ENCODE data around the gene ETS2. TPM values are rescaled to one million over a fixed set of nuclear protein-coding genes. Genes with fewer than 3 reads are reported as not detected.

Gene ETS2
- polyA plus RNA-seq, 1 donor (not counting 4 experiments of a cell fraction or from before 2014, with no cell fraction given), result 58.5 TPM

DNA sequence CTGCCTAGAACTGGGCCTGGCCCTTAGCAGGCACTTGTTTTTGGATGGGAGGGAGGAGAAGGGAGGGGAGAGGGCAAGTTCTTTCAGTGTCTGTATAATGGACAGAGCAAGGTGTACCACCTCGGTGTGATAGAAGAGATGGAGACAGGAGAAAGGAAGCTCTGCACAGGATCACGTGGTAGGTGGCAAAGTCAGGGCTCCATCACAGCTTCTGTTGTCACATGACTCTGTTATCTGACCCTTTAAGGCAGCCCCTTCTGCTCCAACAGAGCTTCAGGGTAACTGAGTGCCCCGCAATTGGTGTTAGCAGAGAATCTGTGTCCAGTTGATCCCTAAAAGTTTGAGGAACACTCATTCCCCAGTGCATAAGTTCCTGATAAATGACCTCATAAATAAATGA is 16.5 kb upstream of the ETS2 start:
- no peak overlapping the region for H3K4me2 ChIP-seq (ENCODE audit: control insufficient read depth, extremely low read depth, insufficient read depth, low read depth, low read length)

GRCh38 chr21:38790059-38790458 is 15.7 kb upstream of the ETS2 start:
- Histone ChIP-seq H3K4me3 (ENCODE audit: control insufficient read depth in 2 of 3, extremely low read depth in 1 of 3, insufficient read depth in 2 of 3, low read depth in 1 of 3, low read length in 3 of 3) (no peak overlapping the region), H3K4me1 (ENCODE audit: control insufficient read depth, extremely low read depth, insufficient read depth, low read length) (peaks cover 20% of the 10 kb centered on the region), H3K9me3 (ENCODE audit: control insufficient read depth, low read depth, low read length) (no peaks in the 10 kb centered on the region), H3K79me2 (ENCODE audit: control insufficient read depth, insufficient read depth, low read length) (no peaks in the 10 kb centered on the region), H2AFZ (ENCODE audit: control insufficient read depth, low read length) (no peak overlapping the region), H3K36me3 (ENCODE audit: control insufficient read depth in 2 of 2, extremely low read depth in 1 of 2, insufficient read depth in 2 of 2, low read length in 2 of 2) (no peaks in the 10 kb centered on the region), H4K20me1 (ENCODE audit: control insufficient read depth, extremely low read depth, insufficient read depth, low read length) (no peaks in the 10 kb centered on the region), H3K4me2 (ENCODE audit: control insufficient read depth, extremely low read depth, insufficient read depth, low read depth, low read length) (no peak overlapping the region), H3K27me3 (ENCODE audit: control insufficient read depth, extremely low read depth, insufficient read depth, low read length) (no peaks in the 10 kb centered on the region), H3K9me1 (ENCODE audit: control insufficient read depth, extremely low read depth, insufficient read depth, low read length) (no peaks in the 10 kb centered on the region), H3K27ac (ENCODE audit: control insufficient read depth, insufficient read depth, low read length) (no peak overlapping the region), H3K9ac (ENCODE audit: control insufficient read depth, extremely low read depth, insufficient read depth, low read length) (no peak overlapping the region)
- DNase-seq (ENCODE audit: low read depth, low spot score), result no peak
- TF ChIP-seq EZH2 (IDR thresholded peaks at IDR 0.05; ENCODE audit: low read length), result no peak
- TF ChIP-seq, protein P1, sequence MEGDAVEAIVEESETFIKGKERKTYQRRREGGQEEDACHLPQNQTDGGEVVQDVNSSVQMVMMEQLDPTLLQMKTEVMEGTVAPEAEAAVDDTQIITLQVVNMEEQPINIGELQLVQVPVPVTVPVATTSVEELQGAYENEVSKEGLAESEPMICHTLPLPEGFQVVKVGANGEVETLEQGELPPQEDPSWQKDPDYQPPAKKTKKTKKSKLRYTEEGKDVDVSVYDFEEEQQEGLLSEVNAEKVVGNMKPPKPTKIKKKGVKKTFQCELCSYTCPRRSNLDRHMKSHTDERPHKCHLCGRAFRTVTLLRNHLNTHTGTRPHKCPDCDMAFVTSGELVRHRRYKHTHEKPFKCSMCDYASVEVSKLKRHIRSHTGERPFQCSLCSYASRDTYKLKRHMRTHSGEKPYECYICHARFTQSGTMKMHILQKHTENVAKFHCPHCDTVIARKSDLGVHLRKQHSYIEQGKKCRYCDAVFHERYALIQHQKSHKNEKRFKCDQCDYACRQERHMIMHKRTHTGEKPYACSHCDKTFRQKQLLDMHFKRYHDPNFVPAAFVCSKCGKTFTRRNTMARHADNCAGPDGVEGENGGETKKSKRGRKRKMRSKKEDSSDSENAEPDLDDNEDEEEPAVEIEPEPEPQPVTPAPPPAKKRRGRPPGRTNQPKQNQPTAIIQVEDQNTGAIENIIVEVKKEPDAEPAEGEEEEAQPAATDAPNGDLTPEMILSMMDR (optimal IDR thresholded peaks at IDR 0.05 in 1 of 3, IDR thresholded peaks at IDR 0.05 in 1 of 3, conservative IDR thresholded peaks at IDR 0.05 in 1 of 3; ENCODE audit: extremely low read depth in 1 of 3, insufficient read depth in 2 of 3, low read length in 3 of 3), result no peak
- no peak for FAIRE-seq
- dilution Hi-C loops (cut with MboI; ENCODE audit: extremely low pct_ligation_motif_present, low sequenced_read_pairs), result no loop called here

More for the DNA sequence above, 16.5 kb upstream of the ETS2 start:
- TF ChIP-seq, protein P1 (optimal IDR thresholded peaks at IDR 0.05 in 1 of 3, IDR thresholded peaks at IDR 0.05 in 1 of 3, conservative IDR thresholded peaks at IDR 0.05 in 1 of 3; ENCODE audit: extremely low read depth in 1 of 3, insufficient read depth in 2 of 3, low read length in 3 of 3), result no peak
- no peak for TF ChIP-seq EZH2 (IDR thresholded peaks at IDR 0.05; ENCODE audit: low read length)
- FAIRE-seq, result no peak
- Histone ChIP-seq H3K27ac (ENCODE audit: control insufficient read depth, insufficient read depth, low read length) (no peak overlapping the region), H4K20me1 (ENCODE audit: control insufficient read depth, extremely low read depth, insufficient read depth, low read length) (no peaks in the 10 kb centered on the region), H3K36me3 (ENCODE audit: control insufficient read depth in 2 of 2, extremely low read depth in 1 of 2, insufficient read depth in 2 of 2, low read length in 2 of 2) (no peaks in the 10 kb centered on the region), H3K9me1 (ENCODE audit: control insufficient read depth, extremely low read depth, insufficient read depth, low read length) (no peaks in the 10 kb centered on the region), H3K79me2 (ENCODE audit: control insufficient read depth, insufficient read depth, low read length) (no peaks in the 10 kb centered on the region), H2AFZ (ENCODE audit: control insufficient read depth, low read length) (no peak overlapping the region), H3K9me3 (ENCODE audit: control insufficient read depth, low read depth, low read length) (no peaks in the 10 kb centered on the region), H3K4me1 (ENCODE audit: control insufficient read depth, extremely low read depth, insufficient read depth, low read length) (peaks cover 16% of the 10 kb centered on the region), H3K9ac (ENCODE audit: control insufficient read depth, extremely low read depth, insufficient read depth, low read length) (no peak overlapping the region), H3K4me3 (ENCODE audit: control insufficient read depth in 2 of 3, extremely low read depth in 1 of 3, insufficient read depth in 2 of 3, low read depth in 1 of 3, low read length in 3 of 3) (no peak overlapping the region), H3K27me3 (ENCODE audit: control insufficient read depth, extremely low read depth, insufficient read depth, low read length) (no peaks in the 10 kb centered on the region)
- no peak for DNase-seq (ENCODE audit: low read depth, low spot score)
- dilution Hi-C loops (cut with MboI; ENCODE audit: extremely low pct_ligation_motif_present, low sequenced_read_pairs), result no loop called here
